Adipocyte (in vitro differentiated cells): ENCODE data around the gene C2.

Source experiments
- DNase-seq: peaks from one replicate; pipeline ENCODE4 v3.0.0-alpha.2; 2015; ENCODE audit warnings: low read depth
- H3K27me3 ChIP-seq: replicated peaks from 2 replicates; pipeline ENCODE4 v1.7.0; 2013; ENCODE audit warnings: mild to moderate bottlenecking, low read length, moderate library complexity; ENCODE audit not compliant: control insufficient read depth, insufficient read depth
- H3K36me3 ChIP-seq: 2 replicates; pipeline ENCODE4 v1.7.0; 2013; ENCODE audit warnings: low read length, mild to moderate bottlenecking, moderate library complexity; ENCODE audit not compliant: control insufficient read depth, insufficient read depth, severe bottlenecking
- H3K4me1 ChIP-seq: 2 replicates; pipeline ENCODE4 v1.7.0; 2013; ENCODE audit warnings: mild to moderate bottlenecking, low read length, moderate library complexity; ENCODE audit not compliant: control insufficient read depth, insufficient read depth
- H3K4me3 ChIP-seq: 2 replicates; pipeline ENCODE4 v1.7.0; 2013; ENCODE audit warnings: mild to moderate bottlenecking, low read length, moderate library complexity
- H3K9ac ChIP-seq: 2 replicates; pipeline ENCODE4 v1.7.0; 2013; ENCODE audit warnings: mild to moderate bottlenecking, low read length, moderate library complexity
- H3K9me3 ChIP-seq: 2 replicates; pipeline ENCODE4 v1.7.0; 2013; ENCODE audit warnings: mild to moderate bottlenecking, low read length, moderate library complexity; ENCODE audit not compliant: control insufficient read depth

The C2 gene

DNA sequence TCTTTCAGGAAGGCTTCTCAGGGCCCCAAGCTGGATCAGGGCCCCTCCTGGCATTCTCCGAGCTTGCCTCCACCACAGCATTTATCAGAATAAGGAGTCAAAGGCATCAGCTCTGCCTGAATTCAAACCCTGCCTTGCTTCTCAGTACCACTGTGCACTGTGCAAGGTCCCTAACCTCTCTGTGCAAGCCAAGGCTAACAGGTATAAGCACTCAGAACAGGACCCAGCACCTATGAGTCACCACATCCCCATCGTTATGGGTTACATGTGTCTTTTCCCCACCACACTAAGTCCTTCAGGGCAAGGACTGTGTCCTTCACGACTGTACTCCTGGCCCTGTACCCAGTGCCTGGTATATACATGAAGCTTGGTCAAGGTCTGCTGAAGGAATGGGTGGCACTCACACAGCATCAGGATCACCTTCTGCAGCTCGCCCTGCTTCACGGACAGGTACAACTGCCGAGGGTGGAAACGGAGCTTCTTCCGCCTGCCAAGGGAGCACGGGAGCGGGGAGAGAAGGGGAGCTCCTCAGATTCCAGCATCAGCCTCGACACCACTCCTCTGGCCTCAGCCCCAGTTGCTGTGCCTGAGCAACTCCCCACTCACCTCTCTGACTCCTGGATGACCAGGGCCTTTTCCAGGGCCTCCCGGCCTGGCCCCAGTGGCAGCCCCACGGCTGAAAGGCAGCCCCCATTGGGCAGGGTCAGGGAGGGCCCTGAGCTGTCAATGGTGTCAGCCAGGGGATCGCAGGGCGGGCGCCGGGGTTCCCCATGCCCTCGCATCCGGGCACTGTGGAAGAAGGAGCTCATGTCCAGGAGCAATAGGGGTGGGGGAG is 40.1 kb upstream of the C2 start:
- DNase-seq, result no peak
- Histone ChIP-seq H3K9me3 (no peaks in the 10 kb centered on the region), H3K36me3 (peaks cover 74% of the 10 kb centered on the region), H3K9ac (no peak overlapping the region), H3K27me3 (no peaks in the 10 kb centered on the region), H3K4me3 (no peak overlapping the region), H3K4me1 (no peaks in the 10 kb centered on the region)

DNA sequence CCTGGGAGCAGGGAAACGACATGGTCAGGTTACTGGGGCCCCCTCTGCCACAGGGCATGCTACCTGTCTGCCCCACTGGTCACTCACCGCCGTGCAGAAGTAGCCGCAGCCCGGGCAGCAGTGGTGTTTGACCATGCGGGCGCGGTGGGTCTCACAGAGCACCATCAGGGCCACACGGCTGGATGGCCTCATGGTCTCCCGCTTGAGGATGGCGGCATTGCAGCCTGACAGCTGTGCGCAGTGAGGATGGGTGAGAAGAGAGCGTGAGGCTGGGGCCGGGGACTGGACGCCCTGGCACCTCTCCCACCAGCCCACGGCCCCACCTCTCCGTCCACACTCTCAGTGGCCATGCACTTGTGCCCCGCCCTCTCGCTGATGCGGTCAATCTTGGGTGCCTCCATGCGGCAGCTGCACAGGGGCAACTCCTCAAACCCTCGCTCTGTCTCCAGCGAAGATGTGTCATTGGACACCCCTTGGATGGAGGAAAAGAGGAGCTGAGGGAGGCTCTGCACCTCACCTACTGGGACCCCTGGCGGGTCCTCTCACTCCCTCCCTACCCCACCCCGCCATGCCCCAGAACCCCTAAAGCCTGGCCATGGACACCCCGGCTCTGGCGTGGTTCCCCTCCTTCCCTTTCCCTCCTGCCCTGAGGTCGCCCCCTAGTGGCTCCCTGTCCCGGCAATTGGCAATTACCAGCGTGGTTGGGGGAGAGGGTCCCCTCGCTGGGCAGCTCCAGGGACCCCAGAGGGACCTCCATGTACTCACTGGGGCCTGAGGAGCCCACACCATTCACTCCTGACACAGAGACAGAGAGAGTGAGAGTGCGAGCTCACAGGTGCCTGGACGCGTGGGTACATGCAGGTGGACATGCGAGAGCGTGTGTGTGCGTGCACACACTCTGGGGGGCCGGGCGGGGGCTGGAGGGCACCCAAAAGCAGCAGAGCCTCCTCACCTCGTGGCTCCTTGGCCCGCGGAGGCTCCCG is 39.0 kb upstream of the C2 start:
- peak; percentile 68 for DNase-seq
- Histone ChIP-seq H3K4me1 (peaks cover 5% of the 10 kb centered on the region), H3K36me3 (peaks cover 73% of the 10 kb centered on the region)

DNA sequence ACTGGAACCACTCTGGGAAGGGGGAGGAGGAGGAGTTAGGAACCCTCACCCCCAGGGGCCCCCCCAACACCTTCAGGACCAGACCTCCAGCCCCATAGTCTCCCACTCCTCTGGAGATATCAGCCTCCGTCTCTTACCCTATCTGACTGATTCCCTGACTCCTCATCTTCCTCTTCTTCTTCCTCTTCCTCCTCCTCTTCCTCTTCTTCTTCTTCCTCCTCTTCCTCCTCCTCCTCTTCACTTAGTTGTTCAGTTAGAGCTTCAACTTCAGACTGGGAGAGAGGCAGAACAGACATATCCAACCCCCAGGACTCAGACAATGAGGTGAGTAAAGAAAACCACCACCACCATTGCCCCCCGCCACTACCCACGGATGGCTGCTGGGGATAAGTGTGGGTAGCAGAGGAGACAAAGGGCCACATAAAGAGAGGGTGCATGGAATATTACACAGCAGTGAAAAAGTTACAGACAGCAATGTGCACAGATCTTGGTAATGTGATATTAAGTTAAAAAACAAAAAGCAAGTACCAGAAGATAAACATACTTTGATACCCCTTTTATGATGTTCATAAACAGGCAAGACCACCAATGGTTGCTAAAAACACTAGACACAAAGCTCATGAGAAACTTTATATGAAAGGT is 38.1 kb upstream of the C2 start:
- H3K27me3 ChIP-seq, result no peaks in the 10 kb centered on the region
- peaks cover 5% of the 10 kb centered on the region for H3K4me1 ChIP-seq
- peaks cover 67% of the 10 kb centered on the region for H3K36me3 ChIP-seq
- H3K9me3 ChIP-seq, result no peaks in the 10 kb centered on the region
- no peak for DNase-seq
- no peak overlapping the region for H3K9ac ChIP-seq
- no peak overlapping the region for H3K4me3 ChIP-seq

More for the DNA sequence above, 39.0 kb upstream of the C2 start:
- Histone ChIP-seq H3K9ac (no peak overlapping the region), H3K27me3 (no peaks in the 10 kb centered on the region), H3K4me3 (no peak overlapping the region), H3K9me3 (no peaks in the 10 kb centered on the region)

DNA sequence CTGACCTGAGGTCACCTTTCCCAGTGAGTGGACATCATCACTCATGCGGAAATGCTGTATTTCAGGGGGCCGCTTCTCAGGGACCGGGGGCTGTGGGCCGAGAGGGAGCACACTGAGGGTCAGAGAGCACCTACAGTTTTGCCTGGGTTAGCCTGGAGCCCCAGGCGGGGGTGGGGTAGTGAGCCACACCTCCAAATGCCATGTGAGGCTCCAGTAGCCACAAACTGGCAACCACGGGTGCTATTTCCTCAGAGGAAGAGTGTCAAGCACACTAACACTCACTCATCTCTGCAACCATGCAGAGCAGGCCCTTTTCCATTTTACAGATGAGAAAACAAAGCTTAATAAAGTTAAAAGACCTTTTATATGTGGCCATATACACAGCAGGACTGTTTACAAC is 34.7 kb upstream of the C2 start:
- no peak for DNase-seq
- H3K4me1 ChIP-seq, result peaks cover 8% of the 10 kb centered on the region
- no peaks in the 10 kb centered on the region for H3K9me3 ChIP-seq
- no peak overlapping the region for H3K4me3 ChIP-seq
- H3K36me3 ChIP-seq, result peaks cover 46% of the 10 kb centered on the region
- H3K9ac ChIP-seq, result no peak overlapping the region
- no peaks in the 10 kb centered on the region for H3K27me3 ChIP-seq

DNA sequence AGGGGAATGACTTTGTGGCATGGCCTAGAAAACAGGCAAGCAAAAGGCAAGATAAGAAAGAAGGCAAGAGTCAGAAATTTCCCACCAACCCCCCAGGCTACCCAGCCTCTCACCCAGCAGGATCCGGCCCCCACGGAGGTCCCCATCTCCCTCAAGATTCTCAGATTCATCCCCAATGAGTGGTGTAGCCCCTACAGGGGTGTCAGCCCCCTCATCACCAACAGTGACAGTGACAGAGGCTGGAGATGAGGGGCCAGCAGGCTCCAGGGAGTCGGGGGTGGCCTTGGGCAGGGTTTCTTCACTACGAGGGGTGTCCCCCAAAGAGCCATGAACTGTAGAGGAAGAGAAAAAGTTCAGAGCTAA is 31.0 kb upstream of the C2 start:
- DNase-seq, result no peak
- Histone ChIP-seq H3K4me3 (peak overlapping the region; percentile 94), H3K36me3 (peaks cover 27% of the 10 kb centered on the region), H3K9me3 (no peaks in the 10 kb centered on the region), H3K27me3 (no peaks in the 10 kb centered on the region), H3K9ac (peak overlapping the region; percentile 91), H3K4me1 (peaks cover 20% of the 10 kb centered on the region)

DNA sequence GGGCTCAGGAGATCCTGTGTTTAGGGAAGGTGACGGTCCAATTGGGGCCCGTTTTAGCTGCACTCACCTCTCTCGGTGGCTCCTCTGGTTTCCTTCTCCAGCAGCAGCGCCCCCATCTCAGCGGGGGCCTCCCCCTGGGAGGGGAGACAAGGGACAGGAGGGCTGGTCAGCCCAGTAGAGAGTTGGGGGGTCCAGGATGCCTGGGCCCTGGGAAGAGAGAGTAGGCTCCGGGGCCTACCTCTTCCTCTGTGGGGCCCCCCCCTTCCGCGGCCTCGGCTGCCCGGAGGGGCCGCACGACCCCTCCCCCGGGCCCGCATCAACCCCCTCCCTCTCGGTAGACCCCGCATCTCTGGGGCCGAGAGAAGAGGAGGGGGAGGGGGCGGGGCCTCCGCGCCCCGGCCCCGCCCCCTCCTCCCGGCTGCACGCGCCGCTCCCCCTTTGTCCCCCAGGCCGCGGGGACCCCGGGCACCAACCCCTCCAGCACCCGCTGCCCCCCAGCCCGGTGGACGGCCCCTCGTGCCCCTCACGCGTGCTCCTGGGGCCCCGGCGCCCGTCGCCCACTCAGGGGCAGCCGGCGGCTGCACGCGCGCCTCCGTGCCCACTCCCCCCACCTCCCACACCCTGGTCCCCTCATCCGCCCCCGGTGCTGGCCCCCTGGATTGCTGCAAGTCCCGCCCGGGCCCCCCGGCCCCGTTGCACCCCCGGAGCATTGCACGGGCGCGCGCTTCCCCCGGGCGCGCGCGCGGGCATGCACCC is 30.5 kb upstream of the C2 start:
- Histone ChIP-seq H3K27me3 (no peaks in the 10 kb centered on the region), H3K9me3 (no peaks in the 10 kb centered on the region), H3K4me1 (peaks cover 20% of the 10 kb centered on the region), H3K36me3 (peaks cover 22% of the 10 kb centered on the region), H3K4me3 (peak overlapping the region; percentile 94), H3K9ac (peak overlapping the region; percentile 91)
- DNase-seq, result peak; percentile 34

DNA sequence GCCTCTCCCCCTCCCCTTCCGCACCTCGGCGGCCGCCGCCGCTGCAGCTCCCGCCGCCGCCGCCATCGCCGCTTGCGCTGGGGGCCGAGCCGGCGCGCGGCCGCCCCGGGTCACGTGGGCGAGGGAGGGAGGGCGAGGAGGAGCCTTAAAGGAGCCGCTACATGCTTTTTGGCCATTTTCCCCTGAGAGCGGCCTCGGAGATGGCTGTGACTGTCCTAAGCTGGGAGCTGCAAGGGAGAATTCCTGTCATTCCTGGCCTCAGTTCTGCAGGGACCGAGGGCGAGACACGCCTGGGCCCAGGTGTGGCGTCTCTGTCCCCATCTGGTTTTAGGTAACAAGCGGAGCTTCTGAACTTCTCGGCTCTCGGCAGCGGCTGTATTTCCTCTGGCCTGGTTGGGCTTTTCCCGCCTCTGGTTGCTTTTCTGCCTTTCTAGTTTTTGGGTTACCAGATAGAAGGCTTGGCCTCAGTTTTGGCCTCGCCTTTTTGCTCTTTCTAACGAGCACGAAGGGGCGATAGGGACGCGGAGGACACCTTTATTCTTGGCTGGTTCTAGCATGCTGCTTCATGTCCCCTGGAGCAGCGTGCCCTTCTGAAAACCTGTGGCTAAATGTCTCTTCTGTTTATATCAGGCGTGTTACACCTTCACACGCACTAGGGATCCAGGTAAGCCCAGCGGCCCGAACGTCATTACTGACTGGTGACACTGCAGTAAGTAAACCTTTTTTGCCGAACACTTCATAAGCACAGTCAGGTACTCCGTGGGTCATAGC is 29.7 kb upstream of the C2 start, which contains the start of gene EHMT2:
Gene EHMT2 (minus strand): TSS at position 87 of the 771 bp plus-strand sequence. CDS start 21 bp downstream, at position 66.
- DNase-seq, result peak; percentile 94
- peaks cover 25% of the 10 kb centered on the region for H3K4me1 ChIP-seq
- no peaks in the 10 kb centered on the region for H3K9me3 ChIP-seq
- H3K4me3 ChIP-seq, result peak within 1 kb of the TSS; percentile 94
- peaks cover 15% of the 10 kb centered on the region for H3K36me3 ChIP-seq
- H3K9ac ChIP-seq, result peak within 1 kb of the TSS; percentile 91
- H3K27me3 ChIP-seq, result no peaks in the 10 kb centered on the region

DNA sequence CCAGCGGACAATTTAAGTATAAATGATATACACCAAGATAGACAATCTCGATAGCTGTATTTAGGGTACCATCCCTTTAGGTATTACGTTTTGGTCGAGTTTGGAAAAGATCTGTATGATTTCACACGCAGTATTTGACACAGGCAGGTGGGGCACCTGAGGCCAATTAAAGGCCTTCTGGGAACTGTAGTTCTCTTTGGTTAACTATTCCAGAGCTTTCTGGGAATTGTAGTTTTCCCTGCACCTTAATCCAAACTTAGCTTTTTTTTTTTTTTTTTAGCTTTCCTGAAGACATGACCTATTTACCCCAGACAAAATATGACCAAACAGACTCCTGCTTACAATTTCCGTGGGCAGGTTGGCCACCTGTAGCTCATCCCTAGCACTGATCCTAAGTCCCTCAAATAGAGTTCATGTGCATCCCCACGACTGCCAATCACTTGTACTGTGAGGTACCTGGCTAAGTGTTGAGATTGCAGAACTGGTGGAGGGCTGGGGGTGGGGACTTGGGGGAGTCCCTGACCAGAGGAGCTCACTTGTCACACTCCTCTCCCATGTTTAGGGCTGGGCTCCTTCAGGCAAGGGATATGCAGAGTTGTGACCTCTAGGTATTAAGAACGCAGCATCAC is 29.0 kb upstream of the C2 start:
- DNase-seq, result peak; percentile 56
- Histone ChIP-seq H3K4me1 (peaks cover 25% of the 10 kb centered on the region), H3K27me3 (no peaks in the 10 kb centered on the region), H3K9ac (peak overlapping the region; percentile 91), H3K36me3 (peaks cover 8% of the 10 kb centered on the region), H3K4me3 (peak overlapping the region; percentile 94), H3K9me3 (no peaks in the 10 kb centered on the region)

DNA sequence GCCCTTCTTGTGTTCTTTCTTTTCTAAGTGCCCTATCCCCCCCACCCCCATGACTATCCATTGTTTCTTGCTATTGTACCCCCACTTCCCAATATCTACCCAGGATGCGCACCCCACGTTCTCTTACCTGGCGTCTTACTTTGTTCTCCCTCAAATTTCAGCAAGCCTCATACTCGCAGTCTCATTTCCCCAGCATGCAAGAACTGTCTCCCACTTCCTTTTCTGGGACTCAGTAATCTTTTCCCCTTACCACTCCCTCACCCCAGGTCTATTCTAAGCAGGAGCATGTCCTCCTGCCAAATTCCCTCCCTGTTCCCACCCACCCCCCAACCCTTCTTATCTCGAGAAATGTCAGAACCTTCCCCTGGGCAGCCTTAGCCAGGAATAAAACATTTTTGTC is 28.3 kb upstream of the C2 start:
- peaks cover 6% of the 10 kb centered on the region for H3K36me3 ChIP-seq
- H3K4me1 ChIP-seq, result peaks cover 31% of the 10 kb centered on the region
- H3K9ac ChIP-seq, result no peak overlapping the region
- DNase-seq, result no peak
- H3K4me3 ChIP-seq, result no peak overlapping the region
- no peaks in the 10 kb centered on the region for H3K27me3 ChIP-seq
- no peaks in the 10 kb centered on the region for H3K9me3 ChIP-seq
